ENCODE data around the gene ACOX3.

The ACOX3 gene

GRCh38 chr4:8467016-8467415 is 26.5 kb upstream of the ACOX3 start:
- no peak for DNase-seq

DNA sequence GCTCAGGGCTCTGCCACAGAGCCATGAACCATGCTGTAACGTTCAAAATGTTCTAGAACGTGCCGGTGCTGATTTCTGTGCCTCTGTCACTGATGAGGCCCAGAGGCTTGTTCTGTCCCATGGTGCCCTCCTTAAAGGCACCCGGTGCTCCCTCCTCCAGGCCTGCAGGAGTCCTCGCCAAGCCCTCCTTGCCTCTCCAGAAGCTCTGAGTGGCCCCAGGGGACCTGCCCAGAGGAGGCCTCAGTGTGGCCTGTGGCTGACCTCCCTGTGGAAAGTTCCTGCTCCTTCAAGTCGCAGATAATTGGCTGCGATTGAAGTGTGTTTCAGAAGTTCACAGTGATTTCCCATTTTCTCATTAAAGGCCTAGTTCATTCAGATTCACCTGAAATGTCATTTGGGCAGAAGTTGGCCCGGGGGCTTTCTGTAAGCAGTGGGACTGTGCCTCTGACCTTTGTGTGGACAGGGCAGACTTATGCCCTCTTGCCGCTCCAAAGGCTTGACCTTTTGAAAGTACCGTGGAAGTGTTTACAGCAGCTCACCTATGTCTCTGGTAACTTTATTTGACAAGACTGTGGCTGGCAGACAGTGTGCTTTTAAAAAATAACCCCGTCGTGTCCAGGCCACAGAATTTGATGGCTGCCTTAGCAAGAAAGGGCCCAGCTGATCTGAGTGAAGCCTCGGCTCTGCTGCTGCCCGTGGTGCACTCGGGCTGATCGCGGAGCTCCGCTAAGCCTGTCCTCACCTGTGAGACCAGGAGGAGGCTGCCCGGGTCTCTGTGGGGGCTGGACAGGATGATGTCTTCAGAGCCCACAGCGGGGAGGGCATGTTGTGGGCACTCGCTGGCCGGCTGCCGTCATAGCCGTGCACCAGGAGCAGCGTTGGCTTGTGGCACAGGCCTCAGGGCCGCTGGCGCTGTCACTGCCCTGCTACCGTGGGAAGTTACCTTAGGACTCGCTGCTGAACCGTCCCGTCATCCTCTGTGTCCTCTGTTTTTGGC is 25.4 kb upstream of the ACOX3 start:
- DNase-seq, result no peak

- no peak for DNase-seq
These were observed 23.9 kb upstream of the ACOX3 start for GRCh38 chr4:8464381-8464780.

DNA sequence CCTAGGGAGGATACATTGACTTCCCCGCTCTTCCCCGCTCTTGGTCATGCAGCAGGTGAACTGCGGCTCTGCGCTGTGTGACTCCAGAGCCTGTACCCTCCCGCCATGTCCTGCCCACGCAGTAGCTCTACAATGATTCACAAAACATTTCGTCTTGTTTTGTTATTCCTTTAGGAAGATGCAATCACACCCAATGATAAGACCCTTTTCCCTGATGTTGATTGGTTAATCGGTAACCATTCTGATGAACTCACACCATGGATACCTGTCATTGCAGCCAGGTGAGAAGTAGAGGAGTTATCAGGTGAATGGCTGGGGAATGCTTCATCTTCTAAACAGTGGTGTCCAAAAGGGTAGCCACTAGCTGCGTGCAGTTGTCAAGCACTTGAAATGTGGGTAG is 23.3 kb upstream of the ACOX3 start:
- DNase-seq, result no peak

GRCh38 chr4:8461616-8462015 is 21.1 kb upstream of the ACOX3 start:
- no peak for DNase-seq

- DNase-seq, result no peak
These were observed 20.6 kb upstream of the ACOX3 start for GRCh38 chr4:8461086-8461485.

- DNase-seq, result no peak
These were observed 19.4 kb upstream of the ACOX3 start for GRCh38 chr4:8459867-8460445.

GRCh38 chr4:8457646-8458252 is 17.2 kb upstream of the ACOX3 start:
- DNase-seq, result no peak

- DNase-seq, result no peak
These were observed 13.4 kb upstream of the ACOX3 start for GRCh38 chr4:8453957-8454356.

- DNase-seq, result no peak
These were observed 11.1 kb upstream of the ACOX3 start for GRCh38 chr4:8451440-8452182.

GRCh38 chr4:8446122-8446521 is 5.6 kb upstream of the ACOX3 start:
- DNase-seq, result no peak

GRCh38 chr4:8443801-8444200 is 3.3 kb upstream of the ACOX3 start:
- no peak for DNase-seq

- no peak for DNase-seq
These were observed 2.3 kb upstream of the ACOX3 start for GRCh38 chr4:8442596-8443358.

DNA sequence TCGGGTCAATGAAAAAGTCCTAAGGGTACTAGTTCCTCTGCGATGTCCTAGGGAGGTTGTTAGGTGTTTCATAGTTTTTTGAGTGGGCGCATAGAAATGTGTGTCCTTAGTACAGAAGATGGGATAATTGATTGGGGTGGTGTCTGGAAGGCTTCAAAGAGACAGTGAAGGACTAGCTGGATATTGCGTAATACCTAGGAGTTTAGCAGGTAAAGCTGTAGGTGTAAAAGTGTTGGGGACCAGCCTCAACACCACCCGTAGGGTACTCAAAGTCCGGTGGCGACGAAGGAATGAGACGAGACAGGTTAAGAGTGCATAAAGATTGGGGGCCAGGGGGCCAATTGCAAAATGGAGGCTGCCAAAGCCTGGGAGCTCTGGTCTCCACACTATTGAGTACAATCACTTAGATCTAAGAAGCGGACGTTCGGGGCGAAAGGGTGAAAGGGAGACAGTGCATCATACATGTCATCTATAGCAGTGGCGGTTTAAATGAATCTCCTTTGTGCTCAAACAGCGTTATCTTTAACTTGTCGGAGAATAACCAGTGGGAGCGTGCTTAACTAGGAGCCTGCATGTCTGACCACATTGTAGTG is 1.1 kb upstream of the ACOX3 start:
- no peak for DNase-seq

DNA sequence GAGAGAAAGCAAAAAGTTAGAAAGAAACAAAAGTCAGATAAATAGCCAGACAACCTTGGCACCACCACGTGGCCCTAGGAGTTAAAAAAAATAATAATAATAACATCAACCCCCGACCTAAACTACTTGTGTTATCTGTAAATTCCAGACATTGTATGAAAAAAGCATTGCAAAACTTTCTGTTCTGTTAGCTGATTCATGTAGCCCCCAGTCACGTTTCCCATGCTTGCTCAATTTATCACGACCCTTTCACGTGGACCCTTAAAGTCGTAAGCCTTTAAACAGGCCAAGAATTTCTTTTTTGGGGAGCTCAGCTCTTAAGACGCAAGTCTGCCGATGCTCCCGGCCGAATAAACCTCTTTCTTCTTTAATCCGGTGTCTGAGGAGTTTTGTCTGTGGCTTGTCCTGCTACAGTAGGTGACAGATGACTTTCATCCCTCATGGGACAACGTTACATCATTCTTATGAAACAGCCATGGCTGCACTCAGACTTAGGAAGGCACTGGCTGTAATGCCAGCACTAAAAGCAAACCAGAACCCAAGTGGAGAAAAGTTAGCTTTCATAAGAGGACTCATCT is 520 bp downstream of the ACOX3 start:
- peak in 1 of 2 donors; percentile 52 for DNase-seq

DNA sequence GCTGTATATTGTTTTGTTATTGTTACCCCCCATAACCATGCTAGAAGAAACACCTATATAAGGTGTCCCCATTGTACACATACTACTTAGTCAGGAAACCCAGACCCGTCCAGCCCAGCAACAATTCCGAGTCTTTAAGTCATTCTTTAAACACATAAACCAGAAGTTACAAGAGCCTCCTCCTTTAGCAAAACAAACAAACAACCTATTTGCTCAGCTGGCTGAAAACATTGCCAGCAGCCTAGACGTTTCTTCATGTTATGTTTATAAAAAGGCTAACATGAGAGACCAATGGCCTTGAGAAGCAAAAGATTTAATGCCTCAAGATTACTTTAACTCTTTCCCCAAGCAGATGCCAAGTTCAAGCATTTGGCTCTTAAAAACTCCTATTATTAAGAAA is 1.4 kb downstream of the ACOX3 start:
- DNase-seq, result no peak

DNA sequence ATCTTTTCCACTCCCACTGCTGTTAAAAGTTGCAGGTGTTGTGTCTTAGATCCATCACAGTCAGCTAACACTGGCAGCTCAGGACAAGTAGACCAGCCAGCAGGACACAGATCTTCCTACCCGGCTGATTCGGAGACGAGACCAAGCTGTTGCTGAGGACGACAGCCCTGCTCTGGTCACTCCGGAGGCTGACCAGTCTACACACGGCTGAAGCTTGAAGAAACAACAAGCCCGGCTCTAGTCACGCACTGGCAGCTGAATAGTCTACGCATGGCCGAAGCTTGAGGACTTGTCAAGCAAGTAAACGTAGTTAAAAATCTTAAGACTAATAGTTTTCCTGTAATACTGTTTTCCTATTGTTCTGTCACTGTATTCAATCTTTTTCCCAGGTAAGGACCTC is 1.8 kb downstream of the ACOX3 start:
- DNase-seq, result no peak

DNA sequence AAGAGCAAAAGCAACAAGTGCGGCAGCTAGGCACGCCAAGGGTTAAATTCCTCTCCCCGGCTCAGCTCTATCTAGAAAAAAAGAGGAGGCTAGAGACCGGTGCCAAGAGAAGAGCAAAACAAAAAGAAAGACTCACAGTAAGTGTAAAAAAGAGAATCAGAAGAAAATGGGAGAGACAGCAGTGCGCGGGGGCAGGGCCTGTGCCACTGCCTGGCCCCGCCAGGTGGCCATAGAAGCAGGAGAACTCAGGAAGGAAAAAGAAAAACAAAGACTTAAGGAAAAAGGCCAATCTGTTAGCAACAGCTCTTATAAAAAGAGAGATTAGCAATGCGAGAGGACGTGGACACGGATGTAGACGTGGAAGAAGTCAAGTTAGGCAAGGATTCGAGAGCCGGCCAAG is 3.2 kb downstream of the ACOX3 start:
- DNase-seq, result no peak

DNA sequence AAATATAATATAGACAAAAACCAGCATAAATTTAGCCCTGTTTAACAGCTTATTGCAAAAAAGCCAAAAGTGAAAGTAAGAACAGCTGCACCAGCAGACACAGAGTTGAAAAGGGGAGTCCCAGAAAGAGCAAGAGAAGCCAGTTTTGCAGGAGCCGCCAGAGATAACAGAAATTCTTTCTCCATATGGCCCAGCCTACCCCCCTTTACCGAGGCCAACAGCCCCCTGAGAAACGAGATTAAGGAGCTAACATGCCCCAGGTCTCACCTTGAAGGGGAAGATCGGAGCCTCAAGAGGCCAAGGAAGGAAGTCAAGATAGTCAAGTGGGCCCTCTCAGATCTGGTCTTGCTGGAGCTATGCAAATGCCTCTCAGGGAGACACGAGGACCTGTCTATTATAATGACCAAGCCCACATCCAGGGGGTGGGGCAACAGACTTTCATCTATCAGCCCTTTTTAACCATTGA is 4.8 kb downstream of the ACOX3 start:
- DNase-seq, result peak; percentile 9 to 42

DNA sequence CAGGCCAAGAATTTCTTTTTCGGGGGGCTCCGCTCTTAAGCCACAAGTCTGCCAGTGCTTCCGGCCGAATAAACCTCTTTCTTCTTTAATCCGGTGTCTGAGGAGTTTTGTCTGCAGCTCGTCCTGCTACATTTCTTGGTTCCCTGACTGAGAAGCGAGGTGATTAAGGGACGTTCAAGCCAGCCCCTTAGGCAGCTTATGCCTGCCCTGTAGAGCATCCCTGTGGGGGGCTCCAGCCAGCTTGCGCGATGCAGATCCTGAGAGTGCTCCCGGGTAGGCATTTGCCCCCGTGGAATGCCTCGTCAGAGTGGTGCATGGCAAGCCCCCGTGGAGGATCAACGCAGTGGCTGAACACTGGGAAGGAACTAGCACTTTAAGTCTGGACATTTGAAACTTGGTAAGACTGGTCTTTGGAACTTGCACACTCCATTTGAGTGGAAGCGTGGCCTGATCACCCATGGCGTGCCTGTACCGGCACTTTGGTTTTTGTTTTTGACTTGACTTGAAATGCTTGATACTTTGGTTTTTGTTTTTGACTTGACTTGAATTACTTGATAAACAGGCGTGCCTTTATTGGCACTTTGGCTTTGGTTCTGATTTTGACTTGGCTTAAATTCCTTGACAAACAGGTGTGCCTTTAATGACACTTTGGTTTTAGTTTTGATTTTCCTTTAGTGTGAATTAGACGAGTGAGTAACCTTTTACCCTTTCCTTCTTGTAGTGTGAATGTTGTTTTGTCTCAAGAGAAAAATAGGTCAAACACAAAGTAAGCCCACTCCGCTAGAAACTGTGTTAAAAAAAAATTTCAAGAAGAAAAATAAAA is 6.1 kb downstream of the ACOX3 start:
- no peak for DNase-seq

DNA sequence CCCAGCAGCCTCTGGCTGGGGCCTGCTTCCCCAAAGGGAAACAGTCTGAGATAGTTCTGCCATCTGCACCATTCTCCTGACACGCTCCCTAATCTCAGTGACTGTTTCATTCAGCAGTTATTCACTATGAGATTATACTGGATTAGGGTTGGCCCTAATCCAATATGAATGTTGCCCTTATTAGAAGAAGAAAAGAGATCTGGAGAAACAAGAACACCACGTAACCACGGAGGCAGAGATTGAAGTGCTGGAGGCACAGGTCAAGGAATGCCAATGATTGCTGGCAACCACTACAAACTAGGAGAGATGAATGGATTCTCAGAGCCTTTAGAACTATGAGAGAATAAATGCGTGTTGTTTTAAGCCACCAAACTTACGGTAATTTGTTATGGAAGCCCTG is 7.4 kb downstream of the ACOX3 start:
- DNase-seq, result no peak

All from CD4-positive, alpha-beta T cell treated with Interleukin-1 beta for 1 hour (primary cell).